Lower lobe of right lung (tissue), 2 donors: ENCODE data around the gene TOR2A. TPM values are rescaled to one million over a fixed set of nuclear protein-coding genes. Genes with fewer than 3 reads are reported as not detected.
"Not testable (repeated sequence)": the region's sequence is repeated elsewhere in the genome, so short reads cannot be mapped to it uniquely, and the experiment has no call there.

ENCODE experiments used
- ATAC-seq, 2 donors: fragments of 200-7000 bp; cut with Tn5 transposase; one replicate each; pipeline ENCODE4 v1.9.1; 2020 to 2022; ENCODE audit warnings: mild to moderate bottlenecking in 2 of 2, moderate library complexity in 2 of 2
- DNase-seq: peaks from one replicate; pipeline ENCODE4 v3.0.0-alpha.2; 2020
- H3K27ac ChIP-seq: fragments of 200-600 bp; one replicate; pipeline ENCODE4 v1.8.0; 2022
- H3K27me3 ChIP-seq: fragments of 200-600 bp; one replicate; pipeline ENCODE4 v1.8.0; 2022; ENCODE audit warnings: low read depth
- H3K36me3 ChIP-seq: fragments of 200-600 bp; one replicate; pipeline ENCODE4 v1.8.0; 2022; ENCODE audit warnings: mild to moderate bottlenecking
- H3K4me1 ChIP-seq: fragments of 200-600 bp; one replicate; pipeline ENCODE4 v1.8.0; 2022
- H3K4me3 ChIP-seq: fragments of 200-600 bp; one replicate; pipeline ENCODE4 v1.8.0; 2022; ENCODE audit warnings: mild to moderate bottlenecking
- H3K9me3 ChIP-seq: fragments of 200-600 bp; one replicate; pipeline ENCODE4 v1.8.0; 2022
- intact Hi-C: fragments of 100-400 bp; cut with DNase I; formaldehyde crosslinking; loops from one replicate; pipeline ENCODE4 v1.11.0; 2022
- long read RNA-seq: library from polyadenylated mRNA; unstranded; transcript quantifications from one replicate; pipeline ENCODE4 v2.0.0, GENCODE V29; 2021
- total RNA-seq: library from RNA; stranded (reverse); fragmentation: NEBNext Ultra II Directional; extraction: Animal tissue kit (Norgen Biotek cat#: 25700); gene quantifications from one replicate; pipeline ENCODE4 v1.2.1, GENCODE V29; 2021
- TF ChIP-seq, protein P1 (sequence below): fragments of 200-600 bp; IDR thresholded peaks from one replicate; pipeline ENCODE4 v1.8.0; 2022; ENCODE audit warnings: antibody characterized with exemption, mild to moderate bottlenecking
- donor health status: DM: no; HTN: yes; CAD: no; lungs with severe emphysema.

TOR2A gene
- 16.5 TPM for total RNA-seq
- long read RNA-seq, transcript TOR2A-209 (4 exons, 933 nt), result minor isoform, 6 of 27 reads
- long read RNA-seq, transcript TOR2A-203 (5 exons, 1,523 nt), result major isoform, 13 of 27 reads
- long read RNA-seq, partial matches to known transcripts, result 3 of 27 reads
- long read RNA-seq, other reads (novel, unspliced or antisense), result 4 of 27 reads

DNA sequence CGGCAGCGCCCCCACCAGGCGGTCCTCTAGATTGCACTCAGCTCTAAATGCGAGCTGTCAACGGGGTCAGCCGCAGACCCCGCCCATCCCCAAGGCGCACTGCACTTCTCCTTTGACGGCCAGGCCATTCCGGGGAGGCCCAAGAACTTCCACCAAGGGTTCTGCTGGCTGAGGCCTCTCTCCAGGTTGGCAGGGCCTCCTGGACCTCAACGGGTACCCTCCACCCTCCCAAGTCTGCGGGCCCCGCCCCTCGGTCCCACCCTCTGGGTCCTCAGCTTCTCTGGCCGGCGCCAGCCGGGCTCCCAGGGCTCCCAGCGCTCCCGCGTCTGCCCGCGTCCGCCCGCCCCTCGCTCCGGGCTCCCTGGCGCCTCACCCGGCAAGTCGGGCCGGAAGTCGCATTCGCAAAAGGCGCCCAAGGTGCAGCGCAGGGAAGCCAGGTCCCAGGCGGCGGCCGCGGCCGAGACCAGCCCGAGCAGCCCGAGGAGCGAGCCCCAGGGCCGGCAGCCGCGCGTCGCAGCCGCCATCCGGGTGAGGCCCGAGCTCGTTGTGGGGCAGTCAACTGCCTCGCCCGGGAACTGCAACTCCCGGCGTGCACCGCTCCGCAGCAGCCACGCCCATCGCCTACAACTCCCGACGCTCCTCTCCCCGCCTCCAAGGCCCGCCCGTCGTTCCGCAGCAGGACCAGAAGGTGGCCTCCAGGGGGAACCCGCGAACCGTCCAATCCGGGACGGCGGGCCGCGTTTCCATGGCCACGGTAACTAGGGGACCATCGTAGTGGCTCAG, at the start of gene TOR2A:
Gene TOR2A, minus strand, starts transcription at position 548 of the 783 bp plus-strand sequence. Its CDS starts 24 bp downstream, at position 524.
- Histone ChIP-seq H3K36me3 (peaks cover 45% of the 10 kb centered on the region), H3K27me3 (no peaks in the 10 kb centered on the region), H3K4me1 (peaks cover 15% of the 10 kb centered on the region), H3K27ac (peak within 1 kb of the TSS; percentile 98), H3K9me3 (no peaks in the 10 kb centered on the region), H3K4me3 (peak within 1 kb of the TSS; percentile 86)
- peak; percentile 99 for DNase-seq
- ATAC-seq, result peak; percentile 98
- TF ChIP-seq, protein P1, sequence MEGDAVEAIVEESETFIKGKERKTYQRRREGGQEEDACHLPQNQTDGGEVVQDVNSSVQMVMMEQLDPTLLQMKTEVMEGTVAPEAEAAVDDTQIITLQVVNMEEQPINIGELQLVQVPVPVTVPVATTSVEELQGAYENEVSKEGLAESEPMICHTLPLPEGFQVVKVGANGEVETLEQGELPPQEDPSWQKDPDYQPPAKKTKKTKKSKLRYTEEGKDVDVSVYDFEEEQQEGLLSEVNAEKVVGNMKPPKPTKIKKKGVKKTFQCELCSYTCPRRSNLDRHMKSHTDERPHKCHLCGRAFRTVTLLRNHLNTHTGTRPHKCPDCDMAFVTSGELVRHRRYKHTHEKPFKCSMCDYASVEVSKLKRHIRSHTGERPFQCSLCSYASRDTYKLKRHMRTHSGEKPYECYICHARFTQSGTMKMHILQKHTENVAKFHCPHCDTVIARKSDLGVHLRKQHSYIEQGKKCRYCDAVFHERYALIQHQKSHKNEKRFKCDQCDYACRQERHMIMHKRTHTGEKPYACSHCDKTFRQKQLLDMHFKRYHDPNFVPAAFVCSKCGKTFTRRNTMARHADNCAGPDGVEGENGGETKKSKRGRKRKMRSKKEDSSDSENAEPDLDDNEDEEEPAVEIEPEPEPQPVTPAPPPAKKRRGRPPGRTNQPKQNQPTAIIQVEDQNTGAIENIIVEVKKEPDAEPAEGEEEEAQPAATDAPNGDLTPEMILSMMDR, result peak; percentile 97
- intact Hi-C loops, result loop anchor here (10.0 kb wide), 1 partner anchor 140 kb away; no protein-coding TSS in a partner anchor

DNA sequence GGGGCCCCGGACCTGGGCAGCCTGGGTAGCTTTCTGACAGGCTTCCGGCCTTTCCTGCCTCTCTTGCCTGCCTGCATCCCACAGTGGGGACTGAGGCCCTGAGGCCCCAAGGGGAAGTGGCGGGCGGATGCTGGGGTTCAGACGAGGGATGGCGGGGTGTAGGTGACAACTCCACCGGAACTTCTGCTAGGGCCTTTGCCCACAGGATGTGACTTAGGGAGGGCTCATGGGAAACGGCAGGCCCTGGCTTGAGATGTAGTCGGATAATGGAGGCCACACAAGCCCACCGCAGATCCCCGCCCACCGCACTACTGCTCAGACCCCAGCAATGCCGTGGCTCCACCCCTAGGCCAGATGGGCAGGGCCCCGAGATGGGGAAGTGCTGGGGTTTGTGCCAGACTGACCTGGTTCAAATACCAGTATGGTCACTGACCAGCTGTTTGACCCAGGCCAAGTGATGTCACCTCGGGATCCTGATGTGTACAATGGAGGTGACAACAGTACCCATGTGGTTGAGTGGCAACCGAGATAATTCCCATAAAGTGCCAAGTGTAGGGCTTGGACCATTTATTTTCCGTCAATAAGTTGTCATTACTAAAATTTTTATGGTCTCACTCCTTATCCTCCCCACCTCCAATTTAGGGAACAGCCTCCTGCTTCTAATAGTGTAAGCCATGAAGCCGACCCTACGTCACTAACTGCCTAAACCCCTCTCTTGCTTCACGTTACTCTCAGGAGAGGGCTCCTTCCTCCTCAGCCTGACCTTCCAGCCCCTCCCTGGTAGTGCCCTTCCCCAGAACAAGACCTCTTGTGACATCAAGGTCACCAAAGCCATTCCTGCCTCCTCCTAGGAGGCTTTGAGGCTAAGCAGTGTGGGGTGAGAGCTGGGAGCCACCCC, 48.3 kb upstream of the TOR2A start:
- DNase-seq, result peak; percentile 84
- ATAC-seq, result peak in 1 of 2 donors; percentile 17
- TF ChIP-seq, protein P1, result no peak
- Histone ChIP-seq H3K4me3 (no peak overlapping the region), H3K9me3 (no peaks in the 10 kb centered on the region), H3K27me3 (no peaks in the 10 kb centered on the region), H3K27ac (peak overlapping the region; percentile 95), H3K36me3 (peaks cover 17% of the 10 kb centered on the region), H3K4me1 (peaks cover 82% of the 10 kb centered on the region)
- intact Hi-C loops, result no loop called here

DNA sequence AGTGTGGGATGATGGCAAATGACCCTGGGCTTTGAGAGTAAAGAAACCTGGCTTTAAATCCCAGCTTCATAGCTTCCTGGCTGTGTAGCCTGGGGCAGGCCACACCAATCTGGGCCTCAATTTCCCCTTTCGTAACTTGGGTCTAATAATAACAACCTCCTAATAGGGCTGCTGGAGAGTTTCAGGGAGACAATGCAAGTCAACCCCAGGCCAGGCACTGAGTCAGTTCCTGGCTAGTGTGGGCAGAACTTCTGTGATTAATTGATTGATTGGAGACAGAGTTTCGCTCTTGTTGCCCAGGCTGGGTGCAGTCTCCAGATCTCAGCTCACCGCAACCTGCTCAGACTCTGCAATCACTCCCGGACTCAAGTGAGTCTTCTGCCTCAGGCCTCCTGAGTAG, 46.7 kb upstream of the TOR2A start:
- peaks cover 67% of the 10 kb centered on the region for H3K4me1 ChIP-seq
- no peak overlapping the region for H3K4me3 ChIP-seq
- H3K9me3 ChIP-seq, result no peaks in the 10 kb centered on the region
- DNase-seq, result no peak
- H3K27ac ChIP-seq, result no peak overlapping the region
- no peak for ATAC-seq
- H3K27me3 ChIP-seq, result no peaks in the 10 kb centered on the region
- intact Hi-C loops, result no loop called here
- H3K36me3 ChIP-seq, result peaks cover 2% of the 10 kb centered on the region
- TF ChIP-seq, protein P1, result no peak

DNA sequence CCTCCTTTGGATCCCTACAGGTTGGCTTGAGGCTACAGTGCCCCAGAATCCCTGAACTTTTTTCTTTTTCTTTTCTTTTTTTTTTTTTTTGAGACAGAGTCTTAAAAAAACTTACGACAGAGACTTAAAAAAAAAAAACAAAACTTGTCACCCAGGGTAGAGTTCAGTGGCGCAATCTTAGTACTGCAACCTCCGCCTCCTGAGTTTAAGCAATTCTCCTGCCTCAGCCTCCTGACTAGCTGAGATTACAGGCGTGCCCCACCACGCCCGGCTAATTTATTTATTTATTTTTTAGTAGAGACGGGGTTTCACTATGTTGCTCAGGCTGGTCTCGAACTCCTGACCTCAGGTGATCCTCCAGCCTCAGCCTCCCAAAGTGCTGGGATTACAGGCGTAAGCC, 45.8 kb upstream of the TOR2A start:
- DNase-seq, ATAC-seq, intact Hi-C loops, H3K27me3 ChIP-seq, H3K36me3 ChIP-seq, H3K9me3 ChIP-seq, H3K4me3 ChIP-seq: not testable (repeated sequence)
- H3K27ac ChIP-seq, result peak overlapping the region; percentile 89
- peaks cover 63% of the 10 kb centered on the region for H3K4me1 ChIP-seq

DNA sequence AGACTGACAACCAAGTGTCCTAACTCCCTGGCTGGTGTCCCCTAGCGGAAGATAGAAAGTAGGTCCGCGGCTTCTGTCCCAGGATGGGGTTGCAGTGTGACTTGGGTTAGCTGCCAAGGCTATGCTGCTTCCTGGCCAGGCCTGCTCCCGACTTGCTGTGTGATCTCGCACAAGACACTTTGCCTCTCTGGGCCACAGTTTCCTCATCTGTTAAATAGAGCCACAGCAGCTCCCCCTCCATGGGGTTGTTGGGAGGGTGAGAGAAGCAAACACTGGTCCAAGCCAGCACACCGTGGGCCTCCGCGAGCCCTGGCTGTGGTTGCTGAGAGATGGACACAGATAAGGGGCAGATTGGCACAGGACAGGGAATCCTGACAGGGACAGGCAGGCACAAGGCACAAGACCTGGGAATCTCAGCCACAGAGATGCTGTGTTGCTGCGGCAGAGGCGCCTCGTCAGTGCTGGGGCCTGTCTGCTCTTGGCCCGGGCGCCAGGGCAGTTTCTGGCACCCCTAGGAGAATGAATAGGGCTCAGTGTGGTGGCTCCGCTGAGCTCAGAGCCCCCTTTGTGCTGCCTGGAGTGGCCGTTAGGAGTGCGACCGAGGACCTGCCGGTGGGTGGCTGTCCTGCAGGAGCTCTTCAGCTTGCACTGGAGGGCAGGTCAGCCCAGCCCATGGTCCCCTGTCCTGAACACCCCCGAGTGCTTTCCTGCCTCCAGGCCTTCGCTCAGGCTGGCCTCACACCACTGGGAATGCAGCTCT, 45.2 kb upstream of the TOR2A start:
- no peak for DNase-seq
- TF ChIP-seq, protein P1, result no peak
- no peaks in the 10 kb centered on the region for H3K9me3 ChIP-seq
- H3K4me1 ChIP-seq, result peaks cover 63% of the 10 kb centered on the region
- no peak for ATAC-seq
- no peaks in the 10 kb centered on the region for H3K27me3 ChIP-seq
- no peaks in the 10 kb centered on the region for H3K36me3 ChIP-seq
- intact Hi-C loops, result no loop called here
- no peak overlapping the region for H3K4me3 ChIP-seq
- peak overlapping the region; percentile 89 for H3K27ac ChIP-seq
